Measurements from ENCODE around the gene NPHP4. TPM values are rescaled to one million over a fixed set of nuclear protein-coding genes. Genes with fewer than 3 reads are reported as not detected.

Gene NPHP4
- total RNA-seq, 2 experiments from 2014 or later: 13.4 to 24.2 TPM

GRCh38 chr1:5860277-5860676, 131.9 kb downstream of the NPHP4 start:
- Histone ChIP-seq H3K4me1 (ENCODE audit: insufficient read depth, low read length, poor library complexity, severe bottlenecking) (no peaks in the 10 kb centered on the region), H3K4me2 (ENCODE audit: low read length) (no peak overlapping the region), H3K36me3 (ENCODE audit: insufficient read depth, low read length) (no peaks in the 10 kb centered on the region), H4K20me1 (ENCODE audit: insufficient read depth, low read length) (no peaks in the 10 kb centered on the region), H3K4me3 (ENCODE audit: low read depth, low read length, poor library complexity, severe bottlenecking) (no peak overlapping the region), H2AFZ (ENCODE audit: low read length) (no peak overlapping the region), H3K9me3 (ENCODE audit: low read length) (no peaks in the 10 kb centered on the region), H3K79me2 (ENCODE audit: insufficient read depth, low read depth, low read length) (no peaks in the 10 kb centered on the region), H3K27ac (ENCODE audit: low read depth, low read length, poor library complexity, severe bottlenecking) (no peak overlapping the region), H3K9me2 (ENCODE audit: insufficient read depth, low read length) (no peaks in the 10 kb centered on the region)
- intact Hi-C loops (cut with micrococcal nuclease; ENCODE audit: unreplicated experiment): no loop called here
- ChIA-PET POLR2A (no interaction called here), CTCF (ENCODE audit: unreplicated experiment) (no interaction called here)
- BruUV-seq (replicated peaks): no TSS peak
- TF ChIP-seq EZH2phosphoT487 (IDR thresholded peaks at IDR 0.05; ENCODE audit: borderline replicate concordance, low read depth, low read length) (no peak), CTCF (conservative IDR thresholded peaks at IDR 0.05; ENCODE audit: low read length) (no peak)
- DNase-seq (ENCODE audit: low spot score): no peak

- TF ChIP-seq EZH2phosphoT487 (IDR thresholded peaks at IDR 0.05; ENCODE audit: borderline replicate concordance, low read depth, low read length): no peak
- no peak for TF ChIP-seq CTCF (conservative IDR thresholded peaks at IDR 0.05; ENCODE audit: low read length)
- no peak overlapping the region for H3K4me3 ChIP-seq (ENCODE audit: low read depth, low read length, poor library complexity, severe bottlenecking)
- no peaks in the 10 kb centered on the region for H3K79me2 ChIP-seq (ENCODE audit: insufficient read depth, low read depth, low read length)
- intact Hi-C loops (cut with micrococcal nuclease; ENCODE audit: unreplicated experiment): no loop called here
- no peak overlapping the region for H3K27ac ChIP-seq (ENCODE audit: low read depth, low read length, poor library complexity, severe bottlenecking)
- no peak overlapping the region for H3K4me2 ChIP-seq (ENCODE audit: low read length)
- no peaks in the 10 kb centered on the region for H4K20me1 ChIP-seq (ENCODE audit: insufficient read depth, low read length)
- CTCF ChIA-PET (ENCODE audit: unreplicated experiment): no interaction called here
- H3K9me3 ChIP-seq (ENCODE audit: low read length): no peaks in the 10 kb centered on the region
- BruUV-seq (replicated peaks): no TSS peak
- POLR2A ChIA-PET: no interaction called here
- H3K36me3 ChIP-seq (ENCODE audit: insufficient read depth, low read length): no peaks in the 10 kb centered on the region
- DNase-seq (ENCODE audit: low spot score): no peak
- H2AFZ ChIP-seq (ENCODE audit: low read length): no peak overlapping the region
- H3K9me2 ChIP-seq (ENCODE audit: insufficient read depth, low read length): no peaks in the 10 kb centered on the region
- H3K4me1 ChIP-seq (ENCODE audit: insufficient read depth, low read length, poor library complexity, severe bottlenecking): no peaks in the 10 kb centered on the region
Observed at GRCh38 chr1:5859766-5860165, 132.5 kb downstream of the NPHP4 start.

GRCh38 chr1:5858844-5859407, 133.3 kb downstream of the NPHP4 start:
- Histone ChIP-seq H3K4me2 (ENCODE audit: low read length) (no peak overlapping the region), H3K9me2 (ENCODE audit: insufficient read depth, low read length) (no peaks in the 10 kb centered on the region), H3K79me2 (ENCODE audit: insufficient read depth, low read depth, low read length) (no peaks in the 10 kb centered on the region), H3K36me3 (ENCODE audit: insufficient read depth, low read length) (no peaks in the 10 kb centered on the region), H3K4me3 (ENCODE audit: low read depth, low read length, poor library complexity, severe bottlenecking) (no peak overlapping the region), H3K27ac (ENCODE audit: low read depth, low read length, poor library complexity, severe bottlenecking) (no peak overlapping the region), H3K9me3 (ENCODE audit: low read length) (no peaks in the 10 kb centered on the region), H3K4me1 (ENCODE audit: insufficient read depth, low read length, poor library complexity, severe bottlenecking) (no peaks in the 10 kb centered on the region), H4K20me1 (ENCODE audit: insufficient read depth, low read length) (no peaks in the 10 kb centered on the region), H2AFZ (ENCODE audit: low read length) (no peak overlapping the region)
- intact Hi-C loops (cut with micrococcal nuclease; ENCODE audit: unreplicated experiment): no loop called here
- no TSS peak for BruUV-seq (replicated peaks)
- no peak for DNase-seq (ENCODE audit: low spot score)
- POLR2A ChIA-PET: no interaction called here
- CTCF ChIA-PET (ENCODE audit: unreplicated experiment): no interaction called here
- no peak for TF ChIP-seq CTCF (conservative IDR thresholded peaks at IDR 0.05; ENCODE audit: low read length)
